IMR-90 (cell line): Measurements from ENCODE around the gene KIRREL1. TPM values are rescaled to one million over a fixed set of nuclear protein-coding genes. Genes with fewer than 3 reads are reported as not detected.

Experiments used
- ATAC-seq: fragments of 200-7000 bp; cut with Tn5 transposase; 2 replicates; pipeline ENCODE4 v1.9.1; 2020; ENCODE audit warnings: low read depth, mild to moderate bottlenecking, moderate library complexity
- BruUV-seq: library from RNA; stranded (reverse); fragments of 400-500 nt; replicated peaks from 2 replicates; lab custom pipeline; 2021; lab: Mats Ljungman, UMichigan
- CTCF ChIA-PET: fragments of 300-600 bp; formaldehyde crosslinking; extraction: SDS; loops from one replicate; lab custom pipeline; 2021; ENCODE audit warnings: antibody characterized with exemption; lab: Yijun Ruan, JAX
- POLR2A ChIA-PET: fragments of 300-600 bp; sonication (Branson Sonifier 250); formaldehyde crosslinking; loops from one replicate; lab custom pipeline; 2022; ENCODE audit warnings: antibody characterized with exemption; ENCODE audit not compliant: unreplicated experiment; lab: Charles Lee
- DNase-seq: peaks from one replicate; pipeline ENCODE4 v3.0.0; 2013
- H2AFZ ChIP-seq: replicated peaks from 2 replicates; pipeline ENCODE3; 2013; ENCODE audit warnings: low read length, mild to moderate bottlenecking; ENCODE audit not compliant: poor library complexity
- H2AK5ac ChIP-seq: 2 replicates; pipeline ENCODE4 v1.6.1; 2013; ENCODE audit warnings: low read depth, low read length, inconsistent platforms
- H2AK9ac ChIP-seq: replicated peaks from 2 replicates; pipeline ENCODE3; 2013; ENCODE audit warnings: mild to moderate bottlenecking, low read depth, low read length, moderate library complexity; ENCODE audit not compliant: poor library complexity
- H2BK120ac ChIP-seq: 2 replicates; pipeline ENCODE4 v1.6.1; 2013; ENCODE audit warnings: low read depth, low read length, inconsistent platforms
- H2BK15ac ChIP-seq: 3 replicates; pipeline ENCODE4 v1.6.1; 2013; ENCODE audit warnings: low read depth, low read length, inconsistent platforms
- H2BK20ac ChIP-seq: 2 replicates; pipeline ENCODE4 v1.6.1; 2013; ENCODE audit warnings: low read depth, mild to moderate bottlenecking, inconsistent platforms, low read length, moderate library complexity
- H2BK5ac ChIP-seq: 2 replicates; pipeline ENCODE4 v1.6.1; 2013; ENCODE audit warnings: mild to moderate bottlenecking, low read depth, low read length, inconsistent platforms; ENCODE audit not compliant: poor library complexity, severe bottlenecking
- H3K14ac ChIP-seq: replicated peaks from 2 replicates; pipeline ENCODE4 v1.6.1; 2013; ENCODE audit warnings: low read depth, low read length, inconsistent platforms
- H3K18ac ChIP-seq: 2 replicates; pipeline ENCODE4 v1.6.1; 2013; ENCODE audit warnings: low read depth, low read length, control low read depth
- H3K23ac ChIP-seq: 2 replicates; pipeline ENCODE4 v1.6.1; 2013; ENCODE audit warnings: low read depth, low read length, inconsistent platforms
- H3K27ac ChIP-seq: 2 replicates; pipeline ENCODE4 v1.5.1; 2013; ENCODE audit warnings: mild to moderate bottlenecking, control low read depth, low read length; ENCODE audit not compliant: insufficient read depth
- H3K27me3 ChIP-seq: 2 replicates; pipeline ENCODE4 v1.6.1; 2013; ENCODE audit warnings: low read length; ENCODE audit not compliant: control insufficient read depth, insufficient read depth
- H3K36me3 ChIP-seq: 2 replicates; pipeline ENCODE4 v1.6.1; 2013; ENCODE audit warnings: low read length, mixed read lengths; ENCODE audit not compliant: control insufficient read depth, insufficient read depth
- H3K4ac ChIP-seq: 2 replicates; pipeline ENCODE4 v1.6.1; 2013; ENCODE audit warnings: low read depth, low read length, inconsistent platforms
- H3K4me1 ChIP-seq: 2 replicates; pipeline ENCODE4 v1.6.1; 2013; ENCODE audit warnings: low read length, mixed read lengths; ENCODE audit not compliant: control insufficient read depth, insufficient read depth
- H3K4me2 ChIP-seq: 2 replicates; pipeline ENCODE4 v1.6.1; 2013; ENCODE audit warnings: low read depth, mild to moderate bottlenecking, control low read depth, low read length, moderate library complexity
- H3K4me3 ChIP-seq: 2 replicates; pipeline ENCODE4 v1.5.1; 2013; ENCODE audit warnings: low read depth, mild to moderate bottlenecking, control low read depth, low read length, moderate library complexity; ENCODE audit not compliant: insufficient read depth
- H3K56ac ChIP-seq: 2 replicates; pipeline ENCODE4 v1.6.1; 2013; ENCODE audit warnings: low read length, inconsistent platforms; ENCODE audit not compliant: insufficient read depth; ENCODE audit errors: extremely low read depth
- H3K79me1 ChIP-seq, 2 experiments: 2 replicates each; pipeline ENCODE4 v1.6.1; 2013; ENCODE audit warnings: low read length in 2 of 2, inconsistent platforms in 1 of 2, low read depth in 1 of 2
- H3K9ac ChIP-seq: 2 replicates; pipeline ENCODE4 v1.6.1; 2013; ENCODE audit warnings: low read depth, low read length, control low read depth
- H3K9me1 ChIP-seq: 2 replicates; pipeline ENCODE4 v1.6.1; 2013; ENCODE audit warnings: low read length, inconsistent platforms; ENCODE audit not compliant: insufficient read depth
- H3K9me3 ChIP-seq: 2 replicates; pipeline ENCODE4 v1.6.1; 2013; ENCODE audit warnings: low read length; ENCODE audit not compliant: control insufficient read depth, insufficient read depth
- H4K20me1 ChIP-seq: 2 replicates; pipeline ENCODE4 v1.6.1; 2013; ENCODE audit warnings: low read length, inconsistent platforms; ENCODE audit not compliant: insufficient read depth
- H4K5ac ChIP-seq: 2 replicates; pipeline ENCODE4 v1.6.1; 2013; ENCODE audit warnings: mild to moderate bottlenecking, low read depth, low read length, control low read depth
- H4K8ac ChIP-seq, 2 experiments: 2 replicates each; pipeline ENCODE4 v1.6.1; 2013; ENCODE audit warnings: low read depth in 2 of 2, low read length in 2 of 2, control low read depth in 1 of 2, inconsistent platforms in 1 of 2
- H4K91ac ChIP-seq: 2 replicates; pipeline ENCODE4 v1.6.1; 2013; ENCODE audit warnings: low read depth, low read length, inconsistent platforms; ENCODE audit not compliant: insufficient read depth
- BHLHE40 ChIP-seq: fragments of 150-350 bp; IDR thresholded peaks from 2 replicates; pipeline ENCODE4 v1.6.1; 2016; ENCODE audit warnings: mild to moderate bottlenecking, low read depth, low read length
- CEBPB ChIP-seq: IDR thresholded peaks from 2 replicates; pipeline ENCODE4 v1.6.1; 2012; ENCODE audit warnings: low read depth, low read length, improper control_type of control experiment
- CTCF ChIP-seq: conservative IDR thresholded peaks from 2 replicates; pipeline ENCODE4 v1.5.1; 2012; ENCODE audit warnings: mild to moderate bottlenecking, low read depth, low read length, improper control_type of control experiment
- MXI1 ChIP-seq: IDR thresholded peaks from 2 replicates; pipeline ENCODE4 v1.6.1; 2012; ENCODE audit warnings: low read depth, mild to moderate bottlenecking, low read length, moderate library complexity, borderline replicate concordance
- POLR2A ChIP-seq: IDR thresholded peaks from 2 replicates; pipeline ENCODE4 v1.6.1; 2012; ENCODE audit warnings: mild to moderate bottlenecking, low read depth, low read length
- RAD21 ChIP-seq: IDR thresholded peaks from 2 replicates; pipeline ENCODE4 v1.6.1; 2012; ENCODE audit warnings: low read length, improper control_type of control experiment
- RCOR1 ChIP-seq: IDR thresholded peaks from 2 replicates; pipeline ENCODE4 v1.6.1; 2012; ENCODE audit warnings: mild to moderate bottlenecking, low read length, improper control_type of control experiment; ENCODE audit not compliant: insufficient replicate concordance
- SMC3 ChIP-seq: fragments of 150-350 bp; IDR thresholded peaks from 2 replicates; pipeline ENCODE4 v1.6.1; 2016; ENCODE audit warnings: low read depth, mild to moderate bottlenecking, antibody characterized with exemption, low read length, moderate library complexity
- WGBS, 2 experiments: methylation state at CpG; one replicate each; pipeline versions ENCODE4 v1.1.5 to v1.1.7; 2013; ENCODE audit warnings: missing lambda C conversion rate in 2 of 2; ENCODE audit not compliant: insufficient read length in 1 of 2; ENCODE audit errors: extremely low coverage in 2 of 2; 5-methylcytosine and 5-hydroxymethylcytosine counted together
- dilution Hi-C: fragments of 300-500 bp; cut with HindIII; formaldehyde crosslinking; loops from one replicate; pipeline ENCODE4 v1.14.3; 2018; ENCODE audit warnings: low sequenced_read_pairs; ENCODE audit not compliant: unreplicated experiment
- in situ Hi-C: fragments of 300-500 bp; cut with MboI; formaldehyde crosslinking; loops from 3 replicates; pipeline ENCODE4 v1.14.3; 2019; ENCODE audit warnings: low sequenced_read_pairs, inconsistent platforms, mixed read lengths
- intact Hi-C: fragments of 100-400 bp; cut with micrococcal nuclease; formaldehyde crosslinking; loops from 2 replicates; pipeline ENCODE4 v1.10.0; 2022
- polyA plus RNA-seq, 3 experiments: library from polyadenylated mRNA; depleted of rRNA; stranded (reverse); fragments of >200 nt; gene quantifications; 2 replicates each; pipeline ENCODE4 v1.2.3, GENCODE V29; 2012; ENCODE audit warnings: low replicate concordance in 1 of 3
- total RNA-seq: library from RNA; depleted of rRNA; stranded (reverse); fragments of >200 nt; gene quantifications from 2 replicates; pipeline ENCODE4 v1.2.3, GENCODE V29; 2012

Gene KIRREL1
- total and polyA plus RNA-seq, 2 of the 4 experiments (the other 2 are of a cell fraction) = 58.1 to 64.7 TPM

- Histone ChIP-seq H3K27me3 (no peaks in the 10 kb centered on the region), H4K8ac (no peak overlapping the region), H3K4me1 (peaks cover 22% of the 10 kb centered on the region), H3K14ac (peak overlapping the region; percentile 40), H3K9me1 (peaks cover 39% of the 10 kb centered on the region), H3K9ac (no peak overlapping the region), H2AFZ (peak overlapping the region; percentile 3), H2AK5ac (no peak overlapping the region; the same call in 1 of the 2 replicates), H3K27ac (no peak overlapping the region), H3K4ac (peak overlapping the region; percentile 48; the same call in 1 of the 2 replicates), H2BK15ac (no peak overlapping the region), H3K4me2 (no peak overlapping the region), H2BK5ac (no peak overlapping the region), H3K56ac (no peak overlapping the region), H3K23ac (peak overlapping the region; percentile 8), H3K4me3 (no peak overlapping the region), H3K18ac (no peak overlapping the region), H4K91ac (no peak overlapping the region), H4K5ac (no peak overlapping the region), H3K79me1 (peaks cover 39 to 93% of the 10 kb centered on the region in 2 experiments), H3K36me3 (no peaks in the 10 kb centered on the region; the same call in 1 of the 2 replicates), H3K9me3 (no peaks in the 10 kb centered on the region), H2AK9ac (no peak overlapping the region), H2BK20ac (no peak overlapping the region), H2BK120ac (no peak overlapping the region), H4K20me1 (peaks cover 85% of the 10 kb centered on the region)
- POLR2A ChIA-PET = no interaction called here
- in situ Hi-C loops = no loop called here
- TF ChIP-seq CTCF (no peak), BHLHE40 (no peak), SMC3 (no peak), POLR2A (no peak), RAD21 (no peak), RCOR1 (no peak), MXI1 (0 out of 2 replicates have a peak, but pooled peaks have one; percentile 19), CEBPB (no peak)
- intact Hi-C loops = no loop called here
- CTCF ChIA-PET = no interaction called here
- ATAC-seq (no peak), DNase-seq (peak; percentile 40)
- dilution Hi-C loops = no loop called here
- no TSS peak for BruUV-seq
- 36% methylated on average over 3 of the region's 5 CpGs; no CpG with 5 or more reads in 1 of the 2 experiments for WGBS, 2 experiments
Observed at GRCh38 chr1:158039380-158039779, 45.9 kb downstream of the KIRREL1 start.
